GM18870 (cell line): Measurements from ENCODE around the gene MCU.

ENCODE experiments used
- ATAC-seq: cut with Tn5 transposase; IDR thresholded peaks from one replicate; pipeline ENCODE4 v1.9.1; 2021; ENCODE audit warnings: moderate library complexity; ENCODE audit not compliant: unreplicated experiment

Gene MCU

GRCh38 chr10:72796538-72796937, 104.6 kb downstream of the MCU start:
- no peak for ATAC-seq

GRCh38 chr10:72800000-72800740, 108.2 kb downstream of the MCU start:
- ATAC-seq, result no peak

GRCh38 chr10:72800741-72801092, 108.8 kb downstream of the MCU start:
- no peak for ATAC-seq

- ATAC-seq, result no peak
These were observed 109.4 kb downstream of the MCU start for GRCh38 chr10:72801263-72801868.

GRCh38 chr10:72802332-72802731, 110.4 kb downstream of the MCU start:
- ATAC-seq, result no peak

- ATAC-seq, result no peak
These were observed 111.0 kb downstream of the MCU start for GRCh38 chr10:72802763-72803505.

GRCh38 chr10:72808001-72808400, 116.1 kb downstream of the MCU start:
- no peak for ATAC-seq

GRCh38 chr10:72809006-72809405, 117.1 kb downstream of the MCU start:
- no peak for ATAC-seq

- ATAC-seq, result no peak
These were observed 119.0 kb downstream of the MCU start for GRCh38 chr10:72810976-72811375.

- no peak for ATAC-seq
These were observed 120.4 kb downstream of the MCU start for GRCh38 chr10:72812415-72812752.

- ATAC-seq, result no peak
These were observed 120.9 kb downstream of the MCU start for GRCh38 chr10:72812753-72813430.

- ATAC-seq, result no peak
These were observed 122.3 kb downstream of the MCU start for GRCh38 chr10:72814099-72814790.

- ATAC-seq, result no peak
These were observed 124.6 kb downstream of the MCU start for GRCh38 chr10:72816565-72816964.

GRCh38 chr10:72818076-72818475, 126.1 kb downstream of the MCU start:
- no peak for ATAC-seq

GRCh38 chr10:72819053-72819452, 127.1 kb downstream of the MCU start:
- ATAC-seq, result no peak

- no peak for ATAC-seq
These were observed 129.7 kb downstream of the MCU start for GRCh38 chr10:72821606-72822005.

GRCh38 chr10:72822342-72822986, 130.5 kb downstream of the MCU start:
- ATAC-seq, result no peak

GRCh38 chr10:72825163-72825562, 133.2 kb downstream of the MCU start:
- no peak for ATAC-seq

- ATAC-seq, result no peak
These were observed 134.4 kb downstream of the MCU start for GRCh38 chr10:72826346-72826745.

- ATAC-seq, result no peak
These were observed 136.4 kb downstream of the MCU start for GRCh38 chr10:72828294-72828693.

GRCh38 chr10:72830625-72831024, 138.7 kb downstream of the MCU start:
- ATAC-seq, result no peak
